Measurements from ENCODE around the gene SRP68. TPM values are rescaled to one million over a fixed set of nuclear protein-coding genes. Genes with fewer than 3 reads are reported as not detected.

SRP68 gene
- polyA plus RNA-seq, 1 experiment = 70.8 TPM

GRCh38 chr17:76027159-76027839, 45.0 kb downstream of the SRP68 start, which contains the start of gene EVPL:
Gene EVPL (minus strand): TSS chr17:76027306. CDS start chr17:76027198, 108 bp downstream.
- DNase-seq (ENCODE audit: low read depth) = no peak
- ChIA-PET CTCF (no interaction called here), POLR2A (no interaction called here)
- Histone ChIP-seq H3K4me3 (ENCODE audit: low read depth, low read length) (no peak within 1 kb of the TSS), H3K27me3 (ENCODE audit: control insufficient read depth, insufficient read depth, low read length) (no peaks in the 10 kb centered on the region; the same call in none of the 2 replicates), H3K36me3 (ENCODE audit: control insufficient read depth, insufficient read depth, low read length) (no peaks in the 10 kb centered on the region)
- no peak for TF ChIP-seq CTCF (IDR thresholded peaks at IDR 0.05; ENCODE audit: insufficient read depth, low read depth, low read length)

- Histone ChIP-seq H3K27me3 (ENCODE audit: control insufficient read depth, insufficient read depth, low read length) (no peaks in the 10 kb centered on the region; the same call in none of the 2 replicates), H3K4me3 (ENCODE audit: low read depth, low read length) (no peak overlapping the region), H3K36me3 (ENCODE audit: control insufficient read depth, insufficient read depth, low read length) (no peaks in the 10 kb centered on the region)
- ChIA-PET CTCF (no interaction called here), POLR2A (no interaction called here)
- TF ChIP-seq CTCF (IDR thresholded peaks at IDR 0.05; ENCODE audit: insufficient read depth, low read depth, low read length) = no peak
- no peak for DNase-seq (ENCODE audit: low read depth)
Measured at GRCh38 chr17:76026714-76027158, 45.6 kb downstream of the SRP68 start.

- POLR2A ChIA-PET = no interaction called here
- Histone ChIP-seq H3K27me3 (ENCODE audit: control insufficient read depth, insufficient read depth, low read length) (no peaks in the 10 kb centered on the region; the same call in none of the 2 replicates), H3K36me3 (ENCODE audit: control insufficient read depth, insufficient read depth, low read length) (no peaks in the 10 kb centered on the region), H3K4me3 (ENCODE audit: low read depth, low read length) (no peak overlapping the region)
- no peak for DNase-seq (ENCODE audit: low read depth)
- TF ChIP-seq CTCF (IDR thresholded peaks at IDR 0.05; ENCODE audit: insufficient read depth, low read depth, low read length) = no peak
- CTCF ChIA-PET = interaction anchor here (1.2 kb wide), 1 partner anchor 11 kb away, joined by 4 read pairs; no protein-coding TSS in a partner anchor
Measured at GRCh38 chr17:76025294-76025693, 47.0 kb downstream of the SRP68 start.

GRCh38 chr17:76024353-76024752, 48.0 kb downstream of the SRP68 start:
- no peak for TF ChIP-seq CTCF (IDR thresholded peaks at IDR 0.05; ENCODE audit: insufficient read depth, low read depth, low read length)
- no peak overlapping the region for H3K4me3 ChIP-seq (ENCODE audit: low read depth, low read length)
- DNase-seq (ENCODE audit: low read depth) = no peak
- H3K27me3 ChIP-seq (ENCODE audit: control insufficient read depth, insufficient read depth, low read length) = peaks cover 2% of the 10 kb centered on the region
- CTCF ChIA-PET = interaction anchor here (0.9 to 3.0 kb wide), 3 partner anchors 8 to 19 kb away, joined by 3 to 17 read pairs (median 4); no protein-coding TSS in a partner anchor
- no peaks in the 10 kb centered on the region for H3K36me3 ChIP-seq (ENCODE audit: control insufficient read depth, insufficient read depth, low read length)
- POLR2A ChIA-PET = no interaction called here

GRCh38 chr17:76023900-76024237, 48.4 kb downstream of the SRP68 start:
- no peaks in the 10 kb centered on the region for H3K36me3 ChIP-seq (ENCODE audit: control insufficient read depth, insufficient read depth, low read length)
- H3K4me3 ChIP-seq (ENCODE audit: low read depth, low read length) = no peak overlapping the region
- no peak for DNase-seq (ENCODE audit: low read depth)
- CTCF ChIA-PET = interaction anchor here (0.9 to 3.0 kb wide), 3 partner anchors 8 to 18 kb away, joined by 3 to 17 read pairs (median 4); no protein-coding TSS in a partner anchor
- no peak for TF ChIP-seq CTCF (IDR thresholded peaks at IDR 0.05; ENCODE audit: insufficient read depth, low read depth, low read length)
- POLR2A ChIA-PET = no interaction called here
- peaks cover 3% of the 10 kb centered on the region for H3K27me3 ChIP-seq (ENCODE audit: control insufficient read depth, insufficient read depth, low read length)

All from BJ (cell line).